Activated CD4-positive, alpha-beta T cell treated with anti-CD3 and anti-CD28 coated beads, Interleukin-2, amount 10 ng/mL, durations not matched to agents 24 days and 14 days (primary cell): ENCODE results near the gene SLC2A13. TPM values are rescaled to one million over a fixed set of nuclear protein-coding genes. Genes with fewer than 3 reads are reported as not detected.

Experiments used
- DNase-seq: peaks from one replicate; pipeline ENCODE4 v3.0.0; 2022
- H3K27ac Mint-ChIP-seq: one replicate; pipeline ENCODE4 v1.8.0; 2022; ENCODE audit warnings: mild to moderate bottlenecking, mixed read lengths
- H3K27me3 Mint-ChIP-seq: one replicate; pipeline ENCODE4 v1.8.0; 2022; ENCODE audit warnings: mixed read lengths
- H3K36me3 Mint-ChIP-seq: one replicate; pipeline ENCODE4 v1.8.0; 2022; ENCODE audit warnings: low read depth, mild to moderate bottlenecking, mixed read lengths
- H3K4me1 Mint-ChIP-seq: one replicate; pipeline ENCODE4 v1.8.0; 2021; ENCODE audit warnings: mixed read lengths
- H3K4me3 Mint-ChIP-seq: one replicate; pipeline ENCODE4 v1.8.0; 2022; ENCODE audit warnings: mild to moderate bottlenecking, moderate library complexity, mixed read lengths
- H3K9me3 Mint-ChIP-seq: one replicate; pipeline ENCODE4 v1.8.0; 2021; ENCODE audit warnings: mixed read lengths
- intact Hi-C: fragments of 100-400 bp; cut with micrococcal nuclease; formaldehyde crosslinking; loops from one replicate; pipeline ENCODE4 v1.15.1; 2023
- total RNA-seq: library from RNA; stranded (reverse); gene quantifications from 2 replicates; pipeline ENCODE4 v1.2.3, GENCODE V29; 2022

Gene SLC2A13
- total RNA-seq, 1 donor from 2014 or later, result 3.1 TPM

GRCh38 chr12:39990122-39991101 is 115.5 kb downstream of the SLC2A13 start:
- peak; percentile 83 for DNase-seq
- intact Hi-C loops, result loop anchor here (1.0 to 10.0 kb wide), 3 partner anchors 225 to 676 kb away; no protein-coding TSS in a partner anchor
- no peaks in the 10 kb centered on the region for H3K9me3 Mint-ChIP-seq
- no peak overlapping the region for H3K27ac Mint-ChIP-seq
- H3K4me3 Mint-ChIP-seq, result no peak overlapping the region
- peaks cover 4% of the 10 kb centered on the region for H3K27me3 Mint-ChIP-seq
- H3K36me3 Mint-ChIP-seq, result no peaks in the 10 kb centered on the region
- no peaks in the 10 kb centered on the region for H3K4me1 Mint-ChIP-seq

- Mint-ChIP-seq H3K27ac (no peak overlapping the region), H3K27me3 (peaks cover 4% of the 10 kb centered on the region), H3K4me3 (no peak overlapping the region), H3K9me3 (no peaks in the 10 kb centered on the region), H3K4me1 (no peaks in the 10 kb centered on the region), H3K36me3 (no peaks in the 10 kb centered on the region)
- no peak for DNase-seq
- intact Hi-C loops, result no loop called here
These were observed 116.4 kb downstream of the SLC2A13 start for GRCh38 chr12:39989501-39989900.

- Mint-ChIP-seq H3K9me3 (no peaks in the 10 kb centered on the region), H3K27me3 (peaks cover 4% of the 10 kb centered on the region), H3K27ac (no peak overlapping the region), H3K4me1 (no peaks in the 10 kb centered on the region), H3K36me3 (no peaks in the 10 kb centered on the region), H3K4me3 (no peak overlapping the region)
- intact Hi-C loops, result no loop called here
- no peak for DNase-seq
These were observed 117.3 kb downstream of the SLC2A13 start for GRCh38 chr12:39988574-39988973.

GRCh38 chr12:39986674-39987073 is 119.2 kb downstream of the SLC2A13 start:
- intact Hi-C loops, result no loop called here
- H3K9me3 Mint-ChIP-seq, result no peaks in the 10 kb centered on the region
- no peaks in the 10 kb centered on the region for H3K36me3 Mint-ChIP-seq
- H3K27me3 Mint-ChIP-seq, result no peaks in the 10 kb centered on the region
- no peaks in the 10 kb centered on the region for H3K4me1 Mint-ChIP-seq
- H3K27ac Mint-ChIP-seq, result no peak overlapping the region
- DNase-seq, result no peak
- H3K4me3 Mint-ChIP-seq, result no peak overlapping the region

- H3K36me3 Mint-ChIP-seq, result no peaks in the 10 kb centered on the region
- H3K9me3 Mint-ChIP-seq, result no peaks in the 10 kb centered on the region
These were observed 121.2 kb downstream of the SLC2A13 start for GRCh38 chr12:39984670-39985069.

GRCh38 chr12:39975374-39975918 is 130.4 kb downstream of the SLC2A13 start:
- intact Hi-C loops, result no loop called here
- Mint-ChIP-seq H3K4me1 (no peaks in the 10 kb centered on the region), H3K27ac (no peak overlapping the region), H3K4me3 (no peak overlapping the region), H3K36me3 (no peaks in the 10 kb centered on the region), H3K27me3 (no peaks in the 10 kb centered on the region), H3K9me3 (no peaks in the 10 kb centered on the region)
- no peak for DNase-seq

More at GRCh38 chr12:39984670-39985069, 121.2 kb downstream of the SLC2A13 start:
- H3K27me3 Mint-ChIP-seq, result no peaks in the 10 kb centered on the region
- H3K4me1 Mint-ChIP-seq, result no peaks in the 10 kb centered on the region
- no peak overlapping the region for H3K27ac Mint-ChIP-seq
- intact Hi-C loops, result no loop called here
- DNase-seq, result no peak
- H3K4me3 Mint-ChIP-seq, result no peak overlapping the region

- no peaks in the 10 kb centered on the region for H3K9me3 Mint-ChIP-seq
- H3K27ac Mint-ChIP-seq, result no peak overlapping the region
- no peaks in the 10 kb centered on the region for H3K27me3 Mint-ChIP-seq
- H3K36me3 Mint-ChIP-seq, result no peaks in the 10 kb centered on the region
- DNase-seq, result no peak
- no peak overlapping the region for H3K4me3 Mint-ChIP-seq
- H3K4me1 Mint-ChIP-seq, result no peaks in the 10 kb centered on the region
- intact Hi-C loops, result no loop called here
These were observed 133.8 kb downstream of the SLC2A13 start for GRCh38 chr12:39972119-39972518.

- no peaks in the 10 kb centered on the region for H3K36me3 Mint-ChIP-seq
- intact Hi-C loops, result no loop called here
- no peaks in the 10 kb centered on the region for H3K4me1 Mint-ChIP-seq
- H3K27ac Mint-ChIP-seq, result no peak overlapping the region
- H3K27me3 Mint-ChIP-seq, result no peaks in the 10 kb centered on the region
- no peak for DNase-seq
- H3K9me3 Mint-ChIP-seq, result no peaks in the 10 kb centered on the region
- H3K4me3 Mint-ChIP-seq, result no peak overlapping the region
These were observed 134.5 kb downstream of the SLC2A13 start for GRCh38 chr12:39971348-39971747.

GRCh38 chr12:39966721-39967120 is 139.2 kb downstream of the SLC2A13 start:
- intact Hi-C loops, result no loop called here
- no peak overlapping the region for H3K4me3 Mint-ChIP-seq

GRCh38 chr12:39966256-39966655 is 139.6 kb downstream of the SLC2A13 start:
- Mint-ChIP-seq H3K36me3 (no peaks in the 10 kb centered on the region), H3K4me3 (no peak overlapping the region), H3K27me3 (no peaks in the 10 kb centered on the region), H3K4me1 (no peaks in the 10 kb centered on the region), H3K27ac (no peak overlapping the region), H3K9me3 (no peaks in the 10 kb centered on the region)
- intact Hi-C loops, result no loop called here
- no peak for DNase-seq

More at GRCh38 chr12:39966721-39967120, 139.2 kb downstream of the SLC2A13 start:
- no peak overlapping the region for H3K27ac Mint-ChIP-seq
- no peak for DNase-seq
- H3K4me1 Mint-ChIP-seq, result no peaks in the 10 kb centered on the region
- no peaks in the 10 kb centered on the region for H3K36me3 Mint-ChIP-seq
- H3K9me3 Mint-ChIP-seq, result no peaks in the 10 kb centered on the region
- no peaks in the 10 kb centered on the region for H3K27me3 Mint-ChIP-seq

- intact Hi-C loops, result no loop called here
- Mint-ChIP-seq H3K27ac (no peak overlapping the region), H3K27me3 (peaks cover 2% of the 10 kb centered on the region)
These were observed 146.4 kb downstream of the SLC2A13 start for GRCh38 chr12:39959467-39959866.

GRCh38 chr12:39959031-39959430 is 146.8 kb downstream of the SLC2A13 start:
- H3K27ac Mint-ChIP-seq, result no peak overlapping the region
- intact Hi-C loops, result no loop called here

More at GRCh38 chr12:39959467-39959866, 146.4 kb downstream of the SLC2A13 start:
- no peaks in the 10 kb centered on the region for H3K9me3 Mint-ChIP-seq
- no peaks in the 10 kb centered on the region for H3K36me3 Mint-ChIP-seq
- H3K4me1 Mint-ChIP-seq, result no peaks in the 10 kb centered on the region
- DNase-seq, result no peak
- no peak overlapping the region for H3K4me3 Mint-ChIP-seq

GRCh38 chr12:39958377-39958776 is 147.5 kb downstream of the SLC2A13 start:
- H3K4me3 Mint-ChIP-seq, result no peak overlapping the region
- H3K4me1 Mint-ChIP-seq, result no peaks in the 10 kb centered on the region
- no peaks in the 10 kb centered on the region for H3K36me3 Mint-ChIP-seq
- H3K27ac Mint-ChIP-seq, result no peak overlapping the region
- peak; percentile 57 for DNase-seq
- peaks cover 2% of the 10 kb centered on the region for H3K27me3 Mint-ChIP-seq
- no peaks in the 10 kb centered on the region for H3K9me3 Mint-ChIP-seq
- intact Hi-C loops, result no loop called here

More at GRCh38 chr12:39959031-39959430, 146.8 kb downstream of the SLC2A13 start:
- H3K4me1 Mint-ChIP-seq, result no peaks in the 10 kb centered on the region
- H3K36me3 Mint-ChIP-seq, result no peaks in the 10 kb centered on the region
- no peaks in the 10 kb centered on the region for H3K9me3 Mint-ChIP-seq
- H3K27me3 Mint-ChIP-seq, result peaks cover 2% of the 10 kb centered on the region
- DNase-seq, result no peak
- H3K4me3 Mint-ChIP-seq, result no peak overlapping the region

GRCh38 chr12:39956725-39957124 is 149.2 kb downstream of the SLC2A13 start:
- H3K4me1 Mint-ChIP-seq, result no peaks in the 10 kb centered on the region
- no peaks in the 10 kb centered on the region for H3K9me3 Mint-ChIP-seq
- peaks cover 2% of the 10 kb centered on the region for H3K27me3 Mint-ChIP-seq
- H3K27ac Mint-ChIP-seq, result no peak overlapping the region
- intact Hi-C loops, result no loop called here
- DNase-seq, result no peak
- no peak overlapping the region for H3K4me3 Mint-ChIP-seq
- H3K36me3 Mint-ChIP-seq, result no peaks in the 10 kb centered on the region
